ENCODE results near the gene RAB23. TPM values are rescaled to one million over a fixed set of nuclear protein-coding genes. Genes with fewer than 3 reads are reported as not detected.

Gene RAB23
- total and polyA plus RNA-seq, 12 donors: 2.3 to 14.7 (median 5.6) TPM

DNA sequence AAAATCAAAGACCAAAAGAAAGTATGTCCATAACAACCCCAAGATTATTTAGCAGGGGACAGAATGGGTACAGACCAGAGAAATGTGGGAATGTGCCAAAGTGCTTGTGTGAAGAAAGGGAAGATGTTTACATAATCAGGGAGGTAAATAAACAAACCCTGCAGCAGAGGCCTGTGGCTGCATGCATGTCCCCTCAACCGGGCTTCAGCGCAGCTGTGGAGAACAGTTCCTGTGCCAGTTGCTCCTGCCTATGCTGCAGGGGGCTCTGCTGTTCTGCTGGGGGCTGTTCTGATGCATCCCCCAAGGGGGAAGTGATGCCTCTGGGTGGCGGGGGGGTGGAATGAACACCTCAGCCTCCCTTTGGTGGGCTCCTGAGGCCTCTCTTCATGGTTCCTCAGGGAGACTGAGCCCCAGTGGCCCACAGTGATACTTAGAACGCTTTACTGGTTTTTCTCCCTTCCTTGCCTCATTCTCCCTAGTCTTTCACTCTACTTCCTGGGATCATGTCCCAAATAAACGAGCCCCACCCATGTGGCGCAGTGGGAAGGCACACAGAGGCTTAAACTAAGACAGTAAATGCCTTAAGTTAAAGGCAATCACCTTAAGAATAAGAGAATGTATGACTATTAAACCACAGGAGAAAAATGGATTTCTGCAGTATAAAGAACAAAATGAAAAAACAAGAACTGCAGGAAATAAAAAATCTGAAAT lies 23.0 kb downstream of the RAB23 start:
- H3K27ac ChIP-seq: no peak overlapping the region
- intact Hi-C loops (cut with DNase I): no loop called here

DNA sequence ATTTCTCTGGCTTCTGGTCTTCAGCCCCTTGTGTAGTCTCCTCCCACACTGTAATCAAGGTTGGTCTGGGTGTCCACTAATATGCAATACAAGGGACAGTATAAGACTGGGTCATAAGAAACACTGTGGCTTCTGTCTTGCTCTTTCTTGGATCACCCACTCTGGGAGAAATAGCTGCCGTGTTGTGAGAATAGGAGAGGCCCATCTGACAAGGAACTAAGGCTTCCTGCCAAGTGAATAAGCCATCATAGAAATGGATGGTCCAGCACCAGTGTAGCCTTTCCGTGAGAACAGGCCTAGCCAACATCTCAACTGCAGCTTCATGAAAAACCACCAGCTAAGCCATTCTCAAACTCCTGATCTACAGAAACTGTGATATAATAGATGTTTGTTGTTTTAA lies 26.6 kb downstream of the RAB23 start:
- intact Hi-C loops (cut with DNase I): no loop called here
- Histone ChIP-seq H3K36me3 (replicated peaks in 1 of 2) (no peaks in the 10 kb centered on the region), H3K4me3 (no peak overlapping the region), H3K27me3 (no peaks in the 10 kb centered on the region), H3K27ac (no peak overlapping the region), H3K9me3 (replicated peaks in 1 of 3) (no peaks in the 10 kb centered on the region), H3K4me1 (replicated peaks in 1 of 2) (no peaks in the 10 kb centered on the region)
- WGBS, 4 donors: 85 to 97% (median 95%) methylated on average over 2 of the region's 2 CpGs
- no peak for DNase-seq
- no peak for TF ChIP-seq POLR2A (IDR thresholded peaks at IDR 0.05)
- TF ChIP-seq, protein P1, sequence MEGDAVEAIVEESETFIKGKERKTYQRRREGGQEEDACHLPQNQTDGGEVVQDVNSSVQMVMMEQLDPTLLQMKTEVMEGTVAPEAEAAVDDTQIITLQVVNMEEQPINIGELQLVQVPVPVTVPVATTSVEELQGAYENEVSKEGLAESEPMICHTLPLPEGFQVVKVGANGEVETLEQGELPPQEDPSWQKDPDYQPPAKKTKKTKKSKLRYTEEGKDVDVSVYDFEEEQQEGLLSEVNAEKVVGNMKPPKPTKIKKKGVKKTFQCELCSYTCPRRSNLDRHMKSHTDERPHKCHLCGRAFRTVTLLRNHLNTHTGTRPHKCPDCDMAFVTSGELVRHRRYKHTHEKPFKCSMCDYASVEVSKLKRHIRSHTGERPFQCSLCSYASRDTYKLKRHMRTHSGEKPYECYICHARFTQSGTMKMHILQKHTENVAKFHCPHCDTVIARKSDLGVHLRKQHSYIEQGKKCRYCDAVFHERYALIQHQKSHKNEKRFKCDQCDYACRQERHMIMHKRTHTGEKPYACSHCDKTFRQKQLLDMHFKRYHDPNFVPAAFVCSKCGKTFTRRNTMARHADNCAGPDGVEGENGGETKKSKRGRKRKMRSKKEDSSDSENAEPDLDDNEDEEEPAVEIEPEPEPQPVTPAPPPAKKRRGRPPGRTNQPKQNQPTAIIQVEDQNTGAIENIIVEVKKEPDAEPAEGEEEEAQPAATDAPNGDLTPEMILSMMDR (IDR thresholded peaks at IDR 0.05): no peak

More for the DNA sequence above, 23.0 kb downstream of the RAB23 start:
- no peak for DNase-seq
- 77 to 85% (median 83%) methylated on average over 5 to 6 of the region's 6 CpGs for WGBS, 4 donors
- H3K9me3 ChIP-seq (replicated peaks in 1 of 3): no peaks in the 10 kb centered on the region
- no peaks in the 10 kb centered on the region for H3K36me3 ChIP-seq (replicated peaks in 1 of 2)
- TF ChIP-seq, protein P1 (IDR thresholded peaks at IDR 0.05): no peak
- TF ChIP-seq POLR2A (IDR thresholded peaks at IDR 0.05): no peak
- H3K27me3 ChIP-seq: no peaks in the 10 kb centered on the region
- H3K4me3 ChIP-seq: no peak overlapping the region
- H3K4me1 ChIP-seq (replicated peaks in 1 of 2): no peaks in the 10 kb centered on the region

DNA sequence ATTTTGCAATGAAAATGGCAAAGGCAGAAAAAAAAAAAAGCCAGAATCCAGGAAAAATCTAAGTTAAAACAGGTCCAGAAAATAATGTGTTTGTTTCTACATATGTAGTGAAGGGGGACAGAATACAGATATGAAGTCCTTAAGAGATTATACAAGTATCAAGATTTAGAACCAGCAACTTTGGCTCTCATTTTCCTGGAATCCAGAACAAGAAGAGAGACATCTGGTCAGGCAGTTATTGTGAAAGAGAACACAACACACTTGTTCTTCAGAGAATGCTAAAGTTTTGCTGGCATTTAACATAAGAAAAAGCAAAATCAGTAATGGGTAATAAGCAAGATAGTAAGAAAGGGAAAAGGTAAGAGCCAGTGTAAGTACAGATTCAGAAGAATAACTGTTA lies 28.9 kb downstream of the RAB23 start:
- Histone ChIP-seq H3K4me3 (no peak overlapping the region), H3K9me3 (replicated peaks in 1 of 3) (no peaks in the 10 kb centered on the region), H3K27me3 (no peaks in the 10 kb centered on the region), H3K36me3 (replicated peaks in 1 of 2) (peaks cover 0 to 3% of the 10 kb centered on the region in 2 donors), H3K4me1 (replicated peaks in 1 of 2) (no peaks in the 10 kb centered on the region), H3K27ac (no peak overlapping the region)
- intact Hi-C loops (cut with DNase I): no loop called here
- TF ChIP-seq, protein P1 (IDR thresholded peaks at IDR 0.05): no peak
- no peak for TF ChIP-seq POLR2A (IDR thresholded peaks at IDR 0.05)
- DNase-seq: no peak

DNA sequence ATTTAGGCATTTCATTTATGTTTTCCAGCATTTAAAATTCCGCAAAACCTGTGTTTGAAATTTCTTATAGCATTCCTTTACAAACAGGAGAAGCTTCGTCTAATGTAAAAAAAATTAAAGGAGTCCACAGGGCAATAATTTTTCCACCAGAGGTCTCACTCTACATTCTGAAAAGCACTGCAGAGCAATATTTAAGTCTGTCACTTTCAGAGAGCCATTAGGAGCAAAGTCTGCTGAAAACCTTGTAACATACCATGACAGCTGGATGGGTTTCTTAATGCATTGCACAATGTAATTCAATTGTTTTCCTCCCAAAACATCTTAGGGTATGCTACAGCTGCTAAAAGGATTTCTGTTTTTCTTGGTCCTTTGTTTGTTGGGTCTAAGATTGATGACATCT lies 32.0 kb downstream of the RAB23 start:
- no peak for TF ChIP-seq POLR2A (IDR thresholded peaks at IDR 0.05)
- TF ChIP-seq, protein P1 (IDR thresholded peaks at IDR 0.05): peak in 2 of 6 experiments; percentile 19 to 26
- Histone ChIP-seq H3K27me3 (no peaks in the 10 kb centered on the region), H3K36me3 (replicated peaks in 1 of 2) (peaks cover 0 to 3% of the 10 kb centered on the region in 2 donors), H3K9me3 (replicated peaks in 1 of 3) (no peaks in the 10 kb centered on the region), H3K27ac (no peak overlapping the region), H3K4me3 (no peak overlapping the region), H3K4me1 (replicated peaks in 1 of 2) (no peaks in the 10 kb centered on the region)
- no peak for DNase-seq
- WGBS, 4 donors: 77 to 83% (median 80%) methylated on average over 2 of the region's 2 CpGs
- intact Hi-C loops (cut with DNase I): no loop called here
